BJ (cell line): ENCODE results near the gene CRIP3. TPM values are rescaled to one million over a fixed set of nuclear protein-coding genes. Genes with fewer than 3 reads are reported as not detected.

ENCODE experiments used
- CTCF ChIA-PET: fragments of 350-600 bp; formaldehyde crosslinking; extraction: SDS; loops from one replicate; lab custom pipeline; 2021; ENCODE audit warnings: antibody characterized with exemption, inconsistent platforms; lab: Yijun Ruan, JAX
- POLR2A ChIA-PET: fragments of 300-600 bp; sonication (Branson Sonifier 250); formaldehyde crosslinking; extraction: SDS; loops from one replicate; lab custom pipeline; 2021; ENCODE audit warnings: antibody characterized with exemption; lab: Charles Lee
- DNase-seq: peaks from one replicate; pipeline ENCODE4 v3.0.0-alpha.2; 2011; ENCODE audit warnings: low read depth
- H3K27me3 ChIP-seq: 2 replicates; pipeline ENCODE4 v1.6.0; 2011; ENCODE audit warnings: low read length; ENCODE audit not compliant: control insufficient read depth, insufficient read depth
- H3K36me3 ChIP-seq: 2 replicates; pipeline ENCODE4 v1.5.1; 2011; ENCODE audit warnings: low read length; ENCODE audit not compliant: control insufficient read depth, insufficient read depth
- H3K4me3 ChIP-seq: 2 replicates; pipeline ENCODE4 v1.5.1; 2011; ENCODE audit warnings: low read depth, mild to moderate bottlenecking, control low read depth, low read length
- polyA plus RNA-seq: library from polyadenylated mRNA; depleted of rRNA; stranded (reverse); fragments of >200 nt; gene quantifications from 2 replicates; pipeline ENCODE4 v1.2.3, GENCODE V29; 2011
- TF ChIP-seq, protein P1 (sequence below): IDR thresholded peaks from 2 replicates; pipeline ENCODE4 v1.5.1; 2011; ENCODE audit warnings: low read depth, mild to moderate bottlenecking, control low read depth, inconsistent platforms, low read length, moderate library complexity; ENCODE audit not compliant: insufficient read depth

CRIP3 gene
- polyA plus RNA-seq, 1 experiment: not detected

GRCh38 chr6:43263314-43264178, 45.1 kb downstream of the CRIP3 start:
- DNase-seq: no peak
- CTCF ChIA-PET: interaction anchor here (0.6 to 5.6 kb wide), 19 partner anchors 11 to 274 kb away, joined by 3 to 51 read pairs (median 3); partner anchors contain the start of genes DNPH1, LRRC73, POLR1C and YIPF3
- H3K27me3 ChIP-seq: peaks cover 16% of the 10 kb centered on the region
- no peak overlapping the region for H3K4me3 ChIP-seq
- POLR2A ChIA-PET: no interaction called here
- TF ChIP-seq, protein P1, sequence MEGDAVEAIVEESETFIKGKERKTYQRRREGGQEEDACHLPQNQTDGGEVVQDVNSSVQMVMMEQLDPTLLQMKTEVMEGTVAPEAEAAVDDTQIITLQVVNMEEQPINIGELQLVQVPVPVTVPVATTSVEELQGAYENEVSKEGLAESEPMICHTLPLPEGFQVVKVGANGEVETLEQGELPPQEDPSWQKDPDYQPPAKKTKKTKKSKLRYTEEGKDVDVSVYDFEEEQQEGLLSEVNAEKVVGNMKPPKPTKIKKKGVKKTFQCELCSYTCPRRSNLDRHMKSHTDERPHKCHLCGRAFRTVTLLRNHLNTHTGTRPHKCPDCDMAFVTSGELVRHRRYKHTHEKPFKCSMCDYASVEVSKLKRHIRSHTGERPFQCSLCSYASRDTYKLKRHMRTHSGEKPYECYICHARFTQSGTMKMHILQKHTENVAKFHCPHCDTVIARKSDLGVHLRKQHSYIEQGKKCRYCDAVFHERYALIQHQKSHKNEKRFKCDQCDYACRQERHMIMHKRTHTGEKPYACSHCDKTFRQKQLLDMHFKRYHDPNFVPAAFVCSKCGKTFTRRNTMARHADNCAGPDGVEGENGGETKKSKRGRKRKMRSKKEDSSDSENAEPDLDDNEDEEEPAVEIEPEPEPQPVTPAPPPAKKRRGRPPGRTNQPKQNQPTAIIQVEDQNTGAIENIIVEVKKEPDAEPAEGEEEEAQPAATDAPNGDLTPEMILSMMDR: peak; percentile 88
- H3K36me3 ChIP-seq: no peaks in the 10 kb centered on the region

- POLR2A ChIA-PET: no interaction called here
- Histone ChIP-seq H3K4me3 (no peak overlapping the region), H3K27me3 (peaks cover 10% of the 10 kb centered on the region), H3K36me3 (no peaks in the 10 kb centered on the region)
- TF ChIP-seq, protein P1: no peak
- CTCF ChIA-PET: interaction anchor here (0.8 to 5.6 kb wide), 14 partner anchors 9 to 254 kb away, joined by 3 to 51 read pairs (median 4); partner anchors contain the start of genes DNPH1, LRRC73, POLR1C and YIPF3
- no peak for DNase-seq
Measured at GRCh38 chr6:43262780-43263313, 45.8 kb downstream of the CRIP3 start.

- no peak overlapping the region for H3K4me3 ChIP-seq
- no peaks in the 10 kb centered on the region for H3K36me3 ChIP-seq
- POLR2A ChIA-PET: no interaction called here
- H3K27me3 ChIP-seq: peaks cover 11% of the 10 kb centered on the region
- TF ChIP-seq, protein P1: no peak
- CTCF ChIA-PET: interaction anchor here (0.8 to 5.6 kb wide), 12 partner anchors 8 to 255 kb away, joined by 3 to 51 read pairs (median 4); partner anchors contain the start of genes DNPH1, LRRC73, POLR1C and YIPF3
- DNase-seq: no peak
Measured at GRCh38 chr6:43262000-43262779, 46.4 kb downstream of the CRIP3 start.

GRCh38 chr6:43261198-43261597, 47.4 kb downstream of the CRIP3 start:
- peaks cover 12% of the 10 kb centered on the region for H3K27me3 ChIP-seq
- POLR2A ChIA-PET: no interaction called here
- DNase-seq: no peak
- H3K4me3 ChIP-seq: no peak overlapping the region
- TF ChIP-seq, protein P1: no peak
- CTCF ChIA-PET: interaction anchor here (2.9 to 5.6 kb wide), 3 partner anchors 32 to 246 kb away, joined by 11 to 51 read pairs (median 41); partner anchors contain the start of gene DNPH1
- H3K36me3 ChIP-seq: no peaks in the 10 kb centered on the region
